Rectal smooth muscle tissue (tissue), 1 donor: ENCODE results near the gene CRYBG1.

Experiments used
- H3K27ac ChIP-seq: one replicate; pipeline ENCODE4 v1.7.0; 2013; ENCODE audit warnings: low read depth, low read length, inconsistent platforms
- H3K27me3 ChIP-seq: one replicate; pipeline ENCODE4 v1.7.0; 2013; ENCODE audit warnings: low read length; ENCODE audit not compliant: control insufficient read depth, insufficient read depth
- H3K36me3 ChIP-seq: one replicate; pipeline ENCODE4 v1.7.0; 2013; ENCODE audit warnings: low read length; ENCODE audit not compliant: control insufficient read depth, insufficient read depth
- H3K4me1 ChIP-seq: one replicate; pipeline ENCODE4 v1.7.0; 2013; ENCODE audit warnings: low read length; ENCODE audit not compliant: control insufficient read depth, insufficient read depth
- H3K4me3 ChIP-seq: one replicate; pipeline ENCODE4 v1.7.0; 2013; ENCODE audit warnings: low read length
- H3K9ac ChIP-seq: one replicate; pipeline ENCODE4 v1.7.0; 2013; ENCODE audit warnings: low read length

Gene CRYBG1

GRCh38 chr6:106476331-106477105 is 116.0 kb downstream of the CRYBG1 start:
- Histone ChIP-seq H3K9ac (no peak overlapping the region), H3K27me3 (no peaks in the 10 kb centered on the region), H3K4me3 (no peak overlapping the region), H3K36me3 (no peaks in the 10 kb centered on the region), H3K27ac (no peak overlapping the region), H3K4me1 (no peaks in the 10 kb centered on the region)

- Histone ChIP-seq H3K27ac (no peak overlapping the region), H3K36me3 (no peaks in the 10 kb centered on the region), H3K9ac (no peak overlapping the region), H3K4me3 (no peak overlapping the region), H3K27me3 (no peaks in the 10 kb centered on the region), H3K4me1 (no peaks in the 10 kb centered on the region)
These were observed 116.6 kb downstream of the CRYBG1 start for GRCh38 chr6:106477146-106477545.

- Histone ChIP-seq H3K27ac (no peak overlapping the region), H3K9ac (no peak overlapping the region), H3K36me3 (no peaks in the 10 kb centered on the region), H3K4me1 (no peaks in the 10 kb centered on the region), H3K4me3 (no peak overlapping the region), H3K27me3 (no peaks in the 10 kb centered on the region)
These were observed 117.3 kb downstream of the CRYBG1 start for GRCh38 chr6:106477790-106478189.

GRCh38 chr6:106486236-106486635 is 125.7 kb downstream of the CRYBG1 start:
- Histone ChIP-seq H3K27ac (no peak overlapping the region), H3K4me1 (no peaks in the 10 kb centered on the region), H3K4me3 (no peak overlapping the region), H3K36me3 (no peaks in the 10 kb centered on the region), H3K27me3 (no peaks in the 10 kb centered on the region), H3K9ac (no peak overlapping the region)

- Histone ChIP-seq H3K27ac (no peak overlapping the region), H3K9ac (no peak overlapping the region), H3K4me3 (no peak overlapping the region), H3K4me1 (no peaks in the 10 kb centered on the region), H3K36me3 (no peaks in the 10 kb centered on the region), H3K27me3 (no peaks in the 10 kb centered on the region)
These were observed 128.2 kb downstream of the CRYBG1 start for GRCh38 chr6:106488494-106489370.

GRCh38 chr6:106490030-106490429 is 129.5 kb downstream of the CRYBG1 start:
- Histone ChIP-seq H3K27ac (no peak overlapping the region), H3K4me3 (no peak overlapping the region), H3K9ac (no peak overlapping the region), H3K27me3 (no peaks in the 10 kb centered on the region), H3K36me3 (no peaks in the 10 kb centered on the region), H3K4me1 (no peaks in the 10 kb centered on the region)

- H3K4me1 ChIP-seq, result no peaks in the 10 kb centered on the region
- no peak overlapping the region for H3K4me3 ChIP-seq
- no peak overlapping the region for H3K27ac ChIP-seq
- no peaks in the 10 kb centered on the region for H3K27me3 ChIP-seq
- H3K36me3 ChIP-seq, result no peaks in the 10 kb centered on the region
- no peak overlapping the region for H3K9ac ChIP-seq
These were observed 129.9 kb downstream of the CRYBG1 start for GRCh38 chr6:106490436-106490835.

- Histone ChIP-seq H3K27me3 (no peaks in the 10 kb centered on the region), H3K9ac (no peak overlapping the region), H3K27ac (no peak overlapping the region), H3K36me3 (no peaks in the 10 kb centered on the region), H3K4me3 (no peak overlapping the region), H3K4me1 (no peaks in the 10 kb centered on the region)
These were observed 130.5 kb downstream of the CRYBG1 start for GRCh38 chr6:106490974-106491373.

GRCh38 chr6:106495014-106495413 is 134.5 kb downstream of the CRYBG1 start:
- Histone ChIP-seq H3K4me3 (no peak overlapping the region), H3K36me3 (no peaks in the 10 kb centered on the region), H3K9ac (no peak overlapping the region), H3K27me3 (no peaks in the 10 kb centered on the region), H3K27ac (no peak overlapping the region), H3K4me1 (no peaks in the 10 kb centered on the region)

GRCh38 chr6:106496823-106497222 is 136.3 kb downstream of the CRYBG1 start:
- H3K27ac ChIP-seq, result no peak overlapping the region
- H3K36me3 ChIP-seq, result no peaks in the 10 kb centered on the region
- H3K4me1 ChIP-seq, result no peaks in the 10 kb centered on the region
- H3K4me3 ChIP-seq, result no peak overlapping the region
- H3K9ac ChIP-seq, result no peak overlapping the region
- H3K27me3 ChIP-seq, result no peaks in the 10 kb centered on the region

GRCh38 chr6:106501960-106502371 is 141.4 kb downstream of the CRYBG1 start:
- no peak overlapping the region for H3K4me3 ChIP-seq
- H3K36me3 ChIP-seq, result no peaks in the 10 kb centered on the region
- no peak overlapping the region for H3K27ac ChIP-seq
- no peaks in the 10 kb centered on the region for H3K27me3 ChIP-seq
- H3K4me1 ChIP-seq, result no peaks in the 10 kb centered on the region
- no peak overlapping the region for H3K9ac ChIP-seq

- H3K9ac ChIP-seq, result no peak overlapping the region
- no peaks in the 10 kb centered on the region for H3K4me1 ChIP-seq
- no peaks in the 10 kb centered on the region for H3K36me3 ChIP-seq
- no peak overlapping the region for H3K4me3 ChIP-seq
- no peak overlapping the region for H3K27ac ChIP-seq
- H3K27me3 ChIP-seq, result no peaks in the 10 kb centered on the region
These were observed 142.0 kb downstream of the CRYBG1 start for GRCh38 chr6:106502559-106502958.
